ENCODE data around the gene EPHA10.

Gene EPHA10

GRCh38 chr1:37719572-37720195 lies 45.2 kb downstream of the EPHA10 start:
- DNase-seq (ENCODE audit: low read depth), result no peak

GRCh38 chr1:37718901-37719571 lies 45.9 kb downstream of the EPHA10 start:
- no peak for DNase-seq (ENCODE audit: low read depth)
- H3K4me3 ChIP-seq (ENCODE audit: low read depth, low read length), result no peak overlapping the region
- no peak for TF ChIP-seq CTCF (IDR thresholded peaks at IDR 0.05; ENCODE audit: insufficient read depth, low read depth, low read length, missing control alignments)

More at GRCh38 chr1:37719572-37720195, 45.2 kb downstream of the EPHA10 start:
- no peak for TF ChIP-seq CTCF (IDR thresholded peaks at IDR 0.05; ENCODE audit: insufficient read depth, low read depth, low read length, missing control alignments)
- no peak overlapping the region for H3K4me3 ChIP-seq (ENCODE audit: low read depth, low read length)

GRCh38 chr1:37718181-37718900 lies 46.6 kb downstream of the EPHA10 start:
- no peak for DNase-seq (ENCODE audit: low read depth)
- TF ChIP-seq CTCF (IDR thresholded peaks at IDR 0.05; ENCODE audit: insufficient read depth, low read depth, low read length, missing control alignments), result no peak
- H3K4me3 ChIP-seq (ENCODE audit: low read depth, low read length), result no peak overlapping the region

- no peak for TF ChIP-seq CTCF (IDR thresholded peaks at IDR 0.05; ENCODE audit: insufficient read depth, low read depth, low read length, missing control alignments)
- no peak overlapping the region for H3K4me3 ChIP-seq (ENCODE audit: low read depth, low read length)
- DNase-seq (ENCODE audit: low read depth), result no peak
These were observed 47.3 kb downstream of the EPHA10 start for GRCh38 chr1:37717631-37718030.

- TF ChIP-seq CTCF (IDR thresholded peaks at IDR 0.05; ENCODE audit: insufficient read depth, low read depth, low read length, missing control alignments), result no peak
- no peak overlapping the region for H3K4me3 ChIP-seq (ENCODE audit: low read depth, low read length)
These were observed 48.6 kb downstream of the EPHA10 start for GRCh38 chr1:37716321-37716720.

GRCh38 chr1:37714689-37715088 lies 50.2 kb downstream of the EPHA10 start:
- TF ChIP-seq CTCF (IDR thresholded peaks at IDR 0.05; ENCODE audit: insufficient read depth, low read depth, low read length, missing control alignments), result no peak
- DNase-seq (ENCODE audit: low read depth), result no peak
- no peak overlapping the region for H3K4me3 ChIP-seq (ENCODE audit: low read depth, low read length)

More at GRCh38 chr1:37716321-37716720, 48.6 kb downstream of the EPHA10 start:
- DNase-seq (ENCODE audit: low read depth), result no peak
